Left lung (tissue), 10 donors: ENCODE results near the gene FIP1L1. TPM values are rescaled to one million over a fixed set of nuclear protein-coding genes. Genes with fewer than 3 reads are reported as not detected.
A peak's percentile ranks its signal among the peaks of the same experiment; 100 is the strongest.

ENCODE experiments used
- ATAC-seq: fragments of 200-7000 bp; cut with Tn5 transposase; one replicate; pipeline ENCODE4 v1.9.1; 2020; ENCODE audit warnings: moderate library complexity
- DNase-seq, 4 donors: peaks; one replicate each; pipeline ENCODE4 v3.0.0-alpha.2; 2013 to 2020
- H3K27ac ChIP-seq, 2 donors: fragments of 200-600 bp; sonication (generic) in 1 of 2; one replicate each; pipeline versions ENCODE4 v1.5.0 to v1.8.0; 2020 to 2021
- H3K27me3 ChIP-seq, 2 donors: fragments of 200-600 bp; sonication (generic) in 1 of 2; one replicate each; pipeline versions ENCODE4 v1.5.0 to v1.8.0; 2020 to 2021
- H3K36me3 ChIP-seq, 2 donors: fragments of 200-600 bp; sonication (generic) in 1 of 2; one replicate each; pipeline versions ENCODE4 v1.5.0 to v1.8.0; 2020 to 2021
- H3K4me1 ChIP-seq, 2 donors: fragments of 200-600 bp; one replicate each; pipeline ENCODE4 v1.8.0; 2021
- H3K4me3 ChIP-seq, 2 donors: fragments of 200-600 bp; sonication (generic) in 1 of 2; one replicate each; pipeline versions ENCODE4 v1.5.0 to v1.8.0; 2020 to 2021; ENCODE audit warnings: mild to moderate bottlenecking in 1 of 2
- H3K9me3 ChIP-seq, 2 donors: fragments of 200-600 bp; sonication (generic) in 1 of 2; one replicate each; pipeline versions ENCODE4 v1.5.0 to v1.8.0; 2020 to 2021
- CTCF ChIP-seq, 2 donors: fragments of 200-600 bp; sonication (generic) in 1 of 2; IDR thresholded peaks; one replicate each; pipeline versions ENCODE4 v1.5.0 to v1.8.0; 2021; ENCODE audit warnings: antibody characterized with exemption in 2 of 2
- intact Hi-C, 2 donors: fragments of 100-400 bp; cut with DNase I; formaldehyde crosslinking; loops; one replicate each; pipeline versions ENCODE4 v1.11.2 to v1.14.2; 2022
- polyA plus RNA-seq, 6 donors: library from polyadenylated mRNA; unstranded; fragments of 120-200 nt; gene quantifications; one replicate each; pipeline ENCODE4 v1.2.1, GENCODE V29; 2013; ENCODE audit not compliant: insufficient read length in 6 of 6
- total RNA-seq, 2 donors: library from RNA; stranded (reverse); fragmentation: NEBNext Ultra II Directional; extraction: Animal tissue kit (Norgen Biotek cat#: 25700); gene quantifications; one replicate each; pipeline ENCODE4 v1.2.1, GENCODE V29; 2021
- donor health status: DM: no; HTN: yes; CAD: no.
- donor health status: DM: no; HTN: no; CAD: no.

The FIP1L1 gene
- total and polyA plus RNA-seq, 8 donors: 29.8 to 106 (median 83.8) TPM

DNA sequence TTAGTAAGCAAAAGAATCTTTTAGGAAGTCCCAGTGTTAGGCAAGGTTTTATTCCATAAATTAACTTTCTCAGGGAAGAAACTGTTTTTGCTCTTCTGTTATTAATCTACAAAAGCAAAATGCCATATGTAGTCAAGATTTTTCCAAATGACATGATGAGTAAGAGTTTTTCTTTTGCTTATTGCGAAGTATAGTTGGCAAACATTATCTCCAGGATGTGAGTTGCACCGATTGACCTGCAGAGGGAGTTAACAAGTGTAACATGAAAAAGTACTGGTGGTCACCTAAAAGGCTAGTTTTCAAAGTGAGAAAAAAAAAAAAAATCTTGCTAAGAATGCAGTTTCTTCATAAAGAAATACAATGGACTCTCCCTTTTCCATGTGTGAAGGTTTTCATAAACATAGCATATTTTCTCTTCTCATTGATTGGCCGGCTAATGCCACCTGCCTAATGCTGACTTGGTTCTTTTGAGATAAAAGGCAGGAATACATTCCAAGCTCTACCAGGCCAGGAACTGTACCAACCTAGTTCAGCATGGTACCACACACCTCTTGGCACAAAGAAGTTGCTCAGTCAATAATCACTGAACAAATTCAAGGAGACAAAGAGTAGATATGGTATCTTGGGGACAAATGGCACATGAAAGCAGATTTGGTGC is 113.7 kb downstream of the FIP1L1 start:
- H3K27ac ChIP-seq: peak overlapping the region; percentile 14 to 46
- TF ChIP-seq CTCF (IDR thresholded peaks at IDR 0.05): peak; percentile 44 to 55
- intact Hi-C loops: no loop called here
- DNase-seq (peak in 2 of 4 donors; percentile 49 to 71), ATAC-seq (peak; percentile 80)
- no peak overlapping the region for H3K4me3 ChIP-seq
- H3K4me1 ChIP-seq: no peaks in the 10 kb centered on the region
- no peaks in the 10 kb centered on the region for H3K9me3 ChIP-seq
- no peaks in the 10 kb centered on the region for H3K27me3 ChIP-seq
- no peaks in the 10 kb centered on the region for H3K36me3 ChIP-seq

GRCh38 chr4:53494851-53495250 is 117.4 kb downstream of the FIP1L1 start:
- no peak for DNase-seq
- Histone ChIP-seq H3K4me1 (no peaks in the 10 kb centered on the region), H3K4me3 (no peak overlapping the region), H3K9me3 (no peaks in the 10 kb centered on the region), H3K36me3 (no peaks in the 10 kb centered on the region), H3K27ac (no peak overlapping the region), H3K27me3 (no peaks in the 10 kb centered on the region)
- intact Hi-C loops: no loop called here
- no peak for TF ChIP-seq CTCF (IDR thresholded peaks at IDR 0.05)
- no peak for ATAC-seq

GRCh38 chr4:53497487-53498244 is 120.2 kb downstream of the FIP1L1 start:
- DNase-seq: peak in 2 of 4 donors; percentile 36 to 49
- no peak for TF ChIP-seq CTCF (IDR thresholded peaks at IDR 0.05)
- no peaks in the 10 kb centered on the region for H3K9me3 ChIP-seq
- H3K4me1 ChIP-seq: no peaks in the 10 kb centered on the region
- no peak overlapping the region for H3K4me3 ChIP-seq
- intact Hi-C loops: no loop called here
- H3K27ac ChIP-seq: no peak overlapping the region
- H3K27me3 ChIP-seq: no peaks in the 10 kb centered on the region
- ATAC-seq: peak; percentile 65
- no peaks in the 10 kb centered on the region for H3K36me3 ChIP-seq

DNA sequence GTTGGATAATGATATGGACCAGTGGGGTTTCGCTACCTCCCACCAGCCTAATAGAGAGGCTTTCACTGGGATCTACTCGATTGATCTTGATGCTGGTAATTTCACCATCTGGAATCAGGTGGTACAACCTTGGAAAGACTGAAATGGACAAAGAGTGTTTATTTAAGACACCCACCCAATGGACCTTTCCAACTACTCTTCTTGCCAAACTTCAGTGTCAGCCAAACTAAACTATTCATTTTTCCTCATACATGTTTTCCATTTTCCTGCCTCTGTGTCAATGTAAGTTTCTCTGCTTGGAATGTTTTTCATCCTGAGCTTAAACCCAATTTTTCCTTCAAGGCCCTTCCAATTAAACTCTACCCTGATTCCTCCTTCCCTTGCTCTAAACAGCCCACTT is 121.3 kb downstream of the FIP1L1 start:
- Histone ChIP-seq H3K9me3 (no peaks in the 10 kb centered on the region), H3K27me3 (no peaks in the 10 kb centered on the region), H3K4me1 (no peaks in the 10 kb centered on the region), H3K36me3 (no peaks in the 10 kb centered on the region), H3K27ac (no peak overlapping the region), H3K4me3 (no peak overlapping the region)
- ATAC-seq (no peak), DNase-seq (no peak)
- intact Hi-C loops: no loop called here
- no peak for TF ChIP-seq CTCF (IDR thresholded peaks at IDR 0.05)

DNA sequence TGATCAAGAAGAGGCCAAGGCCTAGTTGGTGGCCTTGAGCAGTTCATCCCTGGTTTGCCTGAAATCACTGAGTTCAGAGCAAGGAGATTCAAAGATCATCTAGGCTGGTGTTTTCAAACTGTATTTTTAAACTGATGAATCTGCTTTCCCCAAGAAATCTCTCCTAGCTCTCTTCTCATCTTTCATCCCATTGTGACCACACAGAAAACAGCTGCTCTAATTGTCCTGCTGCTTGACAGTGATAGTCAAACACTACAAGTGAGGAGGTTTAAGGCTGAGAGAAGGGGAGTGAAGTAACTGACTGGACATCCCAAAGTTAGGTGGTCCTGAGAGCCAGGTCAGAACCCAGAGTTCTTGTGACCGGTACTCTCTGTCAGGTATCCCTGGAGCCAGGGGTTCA is 122.3 kb downstream of the FIP1L1 start:
- ATAC-seq: no peak
- Histone ChIP-seq H3K9me3 (no peaks in the 10 kb centered on the region), H3K27me3 (no peaks in the 10 kb centered on the region), H3K4me3 (no peak overlapping the region), H3K4me1 (no peaks in the 10 kb centered on the region), H3K36me3 (no peaks in the 10 kb centered on the region), H3K27ac (no peak overlapping the region)
- no peak for DNase-seq
- intact Hi-C loops: no loop called here
- no peak for TF ChIP-seq CTCF (IDR thresholded peaks at IDR 0.05)
